ENCODE data around the gene HECW1. TPM values are rescaled to one million over a fixed set of nuclear protein-coding genes. Genes with fewer than 3 reads are reported as not detected.
A peak's percentile ranks its signal among the peaks of the same experiment; 100 is the strongest.

HECW1 gene
- total and polyA plus RNA-seq, 10 of the 15 experiments (the other 5 are each of a cell fraction or from before 2014, with no cell fraction given) = under 0.01 to 0.31 (median 0.04) TPM; not detected in 3

DNA sequence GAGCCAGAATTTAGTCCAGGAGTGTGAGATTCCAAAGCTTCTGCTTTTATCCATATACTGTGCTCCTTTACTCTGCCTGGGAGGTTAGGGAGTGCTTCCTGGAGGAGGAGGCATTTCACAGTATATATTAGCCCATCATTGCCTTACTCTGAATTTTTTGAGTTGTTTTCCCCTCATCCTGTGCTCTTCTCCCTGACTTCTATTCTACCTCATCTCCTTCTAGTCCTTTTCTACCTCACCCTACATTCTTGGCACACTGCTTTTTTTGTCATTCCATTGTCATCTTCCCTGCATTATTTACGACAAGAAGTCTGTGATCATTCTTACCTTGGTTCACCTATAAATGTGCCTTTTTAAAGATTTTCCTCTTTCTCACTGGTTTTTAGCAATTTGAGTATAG, 491.8 kb downstream of the HECW1 start:
- FAIRE-seq (no peak), ATAC-seq (no peak), DNase-seq (ENCODE audit: low read depth, low spot score) (no peak)
- peaks cover 4% of the 10 kb centered on the region; the same call in 1 of the 2 replicates for H3K4me1 ChIP-seq (ENCODE audit: control insufficient read depth, insufficient read depth, low read length)
- H3K36me3 ChIP-seq (ENCODE audit: control insufficient read depth in 2 of 2, insufficient read depth in 2 of 2, low read length in 1 of 2) = peaks cover 9 to 43% of the 10 kb centered on the region in 2 experiments
- H3K9ac ChIP-seq (ENCODE audit: control insufficient read depth, insufficient read depth, low read length) = no peak overlapping the region
- no peak overlapping the region for H2AFZ ChIP-seq (ENCODE audit: control insufficient read depth, low read depth, low read length)
- POLR2A ChIA-PET = interaction anchor here (1.0 kb wide), 1 partner anchor 8 kb away, joined by 3 read pairs; no protein-coding TSS in a partner anchor
- RAD21 ChIA-PET (ENCODE audit: unreplicated experiment) = interaction anchor here (4.2 kb wide), 1 partner anchor 22 kb away, joined by 22 read pairs; the partner anchor contains the start of gene STK17A
- intact Hi-C loops (cut with micrococcal nuclease; ENCODE audit: unreplicated experiment) = no loop called here
- H4K20me1 ChIP-seq (ENCODE audit: control insufficient read depth, insufficient read depth) = no peaks in the 10 kb centered on the region
- SMC1A ChIA-PET (ENCODE audit: uncharacterized antibody, unreplicated experiment) = interaction anchor here (0.6 to 3.0 kb wide), 6 partner anchors 12 to 96 kb away, joined by 3 to 14 read pairs (median 4); no protein-coding TSS in a partner anchor
- 65% methylated on average over 1 of the region's 1 CpG for WGBS (ENCODE audit: insufficient coverage, insufficient replicate concordance, low lambda C conversion rate, missing lambda C conversion rate)
- H3K79me2 ChIP-seq (ENCODE audit: control insufficient read depth, insufficient read depth, low read length) = peaks cover 80% of the 10 kb centered on the region
- CTCF ChIA-PET = interaction anchor here (1.0 to 5.5 kb wide), 8 partner anchors 9 to 235 kb away, joined by 3 to 39 read pairs (median 6); partner anchors contain the start of gene STK17A
- in situ Hi-C loops (cut with MboI) = no loop called here
- H3K4me2 ChIP-seq (ENCODE audit: control insufficient read depth, insufficient read depth) = no peak overlapping the region
- H3K27ac ChIP-seq (ENCODE audit: control insufficient read depth, insufficient read depth) = no peak overlapping the region
- no peak overlapping the region for H3K4me3 ChIP-seq
- no TSS peak for BruUV-seq (replicated peaks)
- peaks cover 9% of the 10 kb centered on the region for H3K9me3 ChIP-seq (replicated peaks; ENCODE audit: control insufficient read depth, insufficient read depth, low read length)
- no peaks in the 10 kb centered on the region for H3K27me3 ChIP-seq (replicated peaks in 1 of 2; ENCODE audit: control insufficient read depth in 2 of 2, insufficient read depth in 2 of 2, low read length in 1 of 2)
- TF ChIP-seq ETV6 (conservative IDR thresholded peaks at IDR 0.05 in 1 of 2, IDR thresholded peaks at IDR 0.05 in 1 of 2; ENCODE audit: borderline replicate concordance in 1 of 2, low read depth in 1 of 2) = no peak
- TF ChIP-seq, protein P1, sequence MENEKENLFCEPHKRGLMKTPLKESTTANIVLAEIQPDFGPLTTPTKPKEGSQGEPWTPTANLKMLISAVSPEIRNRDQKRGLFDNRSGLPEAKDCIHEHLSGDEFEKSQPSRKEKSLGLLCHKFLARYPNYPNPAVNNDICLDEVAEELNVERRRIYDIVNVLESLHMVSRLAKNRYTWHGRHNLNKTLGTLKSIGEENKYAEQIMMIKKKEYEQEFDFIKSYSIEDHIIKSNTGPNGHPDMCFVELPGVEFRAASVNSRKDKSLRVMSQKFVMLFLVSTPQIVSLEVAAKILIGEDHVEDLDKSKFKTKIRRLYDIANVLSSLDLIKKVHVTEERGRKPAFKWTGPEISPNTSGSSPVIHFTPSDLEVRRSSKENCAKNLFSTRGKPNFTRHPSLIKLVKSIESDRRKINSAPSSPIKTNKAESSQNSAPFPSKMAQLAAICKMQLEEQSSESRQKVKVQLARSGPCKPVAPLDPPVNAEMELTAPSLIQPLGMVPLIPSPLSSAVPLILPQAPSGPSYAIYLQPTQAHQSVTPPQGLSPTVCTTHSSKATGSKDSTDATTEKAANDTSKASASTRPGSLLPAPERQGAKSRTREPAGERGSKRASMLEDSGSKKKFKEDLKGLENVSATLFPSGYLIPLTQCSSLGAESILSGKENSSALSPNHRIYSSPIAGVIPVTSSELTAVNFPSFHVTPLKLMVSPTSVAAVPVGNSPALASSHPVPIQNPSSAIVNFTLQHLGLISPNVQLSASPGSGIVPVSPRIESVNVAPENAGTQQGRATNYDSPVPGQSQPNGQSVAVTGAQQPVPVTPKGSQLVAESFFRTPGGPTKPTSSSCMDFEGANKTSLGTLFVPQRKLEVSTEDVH (IDR thresholded peaks at IDR 0.05; ENCODE audit: low read depth, partially characterized antibody) = no peak
- TF ChIP-seq NBN (IDR thresholded peaks at IDR 0.05) = peak; percentile 51; the same call in 1 of the 2 replicates
- TF ChIP-seq FOXK2 (IDR thresholded peaks at IDR 0.05) = no peak
- TF ChIP-seq, protein P2, sequence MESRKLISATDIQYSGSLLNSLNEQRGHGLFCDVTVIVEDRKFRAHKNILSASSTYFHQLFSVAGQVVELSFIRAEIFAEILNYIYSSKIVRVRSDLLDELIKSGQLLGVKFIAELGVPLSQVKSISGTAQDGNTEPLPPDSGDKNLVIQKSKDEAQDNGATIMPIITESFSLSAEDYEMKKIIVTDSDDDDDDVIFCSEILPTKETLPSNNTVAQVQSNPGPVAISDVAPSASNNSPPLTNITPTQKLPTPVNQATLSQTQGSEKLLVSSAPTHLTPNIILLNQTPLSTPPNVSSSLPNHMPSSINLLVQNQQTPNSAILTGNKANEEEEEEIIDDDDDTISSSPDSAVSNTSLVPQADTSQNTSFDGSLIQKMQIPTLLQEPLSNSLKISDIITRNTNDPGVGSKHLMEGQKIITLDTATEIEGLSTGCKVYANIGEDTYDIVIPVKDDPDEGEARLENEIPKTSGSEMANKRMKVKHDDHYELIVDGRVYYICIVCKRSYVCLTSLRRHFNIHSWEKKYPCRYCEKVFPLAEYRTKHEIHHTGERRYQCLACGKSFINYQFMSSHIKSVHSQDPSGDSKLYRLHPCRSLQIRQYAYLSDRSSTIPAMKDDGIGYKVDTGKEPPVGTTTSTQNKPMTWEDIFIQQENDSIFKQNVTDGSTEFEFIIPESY (IDR thresholded peaks at IDR 0.05) = no peak
- no peak for TF ChIP-seq ZNF207 (IDR thresholded peaks at IDR 0.05; ENCODE audit: borderline replicate concordance)
- TF ChIP-seq ZZZ3 (IDR thresholded peaks at IDR 0.05; ENCODE audit: control insufficient read depth, insufficient read length, low read depth) = no peak
- TF ChIP-seq MTA3 (IDR thresholded peaks at IDR 0.05; ENCODE audit: borderline replicate concordance, low read length) = no peak
- no peak for TF ChIP-seq EED (IDR thresholded peaks at IDR 0.05; ENCODE audit: low read depth)
- no peak for TF ChIP-seq EZH2 (IDR thresholded peaks at IDR 0.05; ENCODE audit: borderline replicate concordance, control insufficient read depth, low read depth, low read length)
- no peak for TF ChIP-seq SMAD1 (IDR thresholded peaks at IDR 0.05; ENCODE audit: low read depth, partially characterized antibody)
- TF ChIP-seq, protein P3, sequence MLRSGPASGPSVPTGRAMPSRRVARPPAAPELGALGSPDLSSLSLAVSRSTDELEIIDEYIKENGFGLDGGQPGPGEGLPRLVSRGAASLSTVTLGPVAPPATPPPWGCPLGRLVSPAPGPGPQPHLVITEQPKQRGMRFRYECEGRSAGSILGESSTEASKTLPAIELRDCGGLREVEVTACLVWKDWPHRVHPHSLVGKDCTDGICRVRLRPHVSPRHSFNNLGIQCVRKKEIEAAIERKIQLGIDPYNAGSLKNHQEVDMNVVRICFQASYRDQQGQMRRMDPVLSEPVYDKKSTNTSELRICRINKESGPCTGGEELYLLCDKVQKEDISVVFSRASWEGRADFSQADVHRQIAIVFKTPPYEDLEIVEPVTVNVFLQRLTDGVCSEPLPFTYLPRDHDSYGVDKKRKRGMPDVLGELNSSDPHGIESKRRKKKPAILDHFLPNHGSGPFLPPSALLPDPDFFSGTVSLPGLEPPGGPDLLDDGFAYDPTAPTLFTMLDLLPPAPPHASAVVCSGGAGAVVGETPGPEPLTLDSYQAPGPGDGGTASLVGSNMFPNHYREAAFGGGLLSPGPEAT (IDR thresholded peaks at IDR 0.05; ENCODE audit: low read depth) = no peak
- TF ChIP-seq CBX5 (IDR thresholded peaks at IDR 0.05; ENCODE audit: low read depth) = 0 out of 2 replicates have a peak, but pooled peaks have one; percentile 45
- TF ChIP-seq SRF (IDR thresholded peaks at IDR 0.05; ENCODE audit: low read depth in 2 of 2, low read length in 2 of 2) = no peak
- TF ChIP-seq POU2F2 (IDR thresholded peaks at IDR 0.05; ENCODE audit: borderline replicate concordance, low read depth, low read length) = no peak

Measured in GM12878 (cell line).